Germinal center (tissue), 1 donor: ENCODE data around the gene SPDYE3.
"Not testable (repeated sequence)": the region's sequence is repeated elsewhere in the genome, so short reads cannot be mapped to it uniquely, and the experiment has no call there.

Experiments used
- DNase-seq: peaks from one replicate; pipeline ENCODE4 v3.0.0; 2012; ENCODE audit warnings: mixed read lengths, low spot score

SPDYE3 gene

GRCh38 chr7:100307402-100307801 lies at the start of gene SPDYE3:
TSS of gene SPDYE3 (plus strand) at chr7:100307702. CDS start at chr7:100307886, 184 bp downstream.
- not testable (repeated sequence) for DNase-seq

GRCh38 chr7:100259984-100260383 lies 47.5 kb upstream of the SPDYE3 start:
- not testable (repeated sequence) for DNase-seq

GRCh38 chr7:100262896-100263295 lies 44.6 kb upstream of the SPDYE3 start:
- not testable (repeated sequence) for DNase-seq

- DNase-seq: not testable (repeated sequence)
These were observed 43.3 kb upstream of the SPDYE3 start for GRCh38 chr7:100264223-100264622.

GRCh38 chr7:100264669-100265165 lies 42.8 kb upstream of the SPDYE3 start:
- DNase-seq: not testable (repeated sequence)

GRCh38 chr7:100265851-100266250 lies 41.7 kb upstream of the SPDYE3 start:
- DNase-seq: not testable (repeated sequence)

GRCh38 chr7:100266576-100267354 lies 40.7 kb upstream of the SPDYE3 start:
- no peak for DNase-seq

- no peak for DNase-seq
These were observed 39.9 kb upstream of the SPDYE3 start for GRCh38 chr7:100267648-100268047.

GRCh38 chr7:100268882-100269281 lies 38.6 kb upstream of the SPDYE3 start:
- DNase-seq: not testable (repeated sequence)

- DNase-seq: not testable (repeated sequence)
These were observed 38.0 kb upstream of the SPDYE3 start for GRCh38 chr7:100269306-100270045.

GRCh38 chr7:100270046-100270918 lies 37.2 kb upstream of the SPDYE3 start:
- not testable (repeated sequence) for DNase-seq

- DNase-seq: not testable (repeated sequence)
These were observed 36.4 kb upstream of the SPDYE3 start for GRCh38 chr7:100270941-100271593.

- DNase-seq: peak; percentile 88
These were observed 35.6 kb upstream of the SPDYE3 start for GRCh38 chr7:100271716-100272537.

- not testable (repeated sequence) for DNase-seq
These were observed 35.0 kb upstream of the SPDYE3 start for GRCh38 chr7:100272538-100272902.

- DNase-seq: no peak
These were observed 32.4 kb upstream of the SPDYE3 start for GRCh38 chr7:100275120-100275519.

GRCh38 chr7:100276126-100276525 lies 31.4 kb upstream of the SPDYE3 start:
- DNase-seq: not testable (repeated sequence)

GRCh38 chr7:100282069-100282608 lies 25.4 kb upstream of the SPDYE3 start:
- DNase-seq: not testable (repeated sequence)

- DNase-seq: not testable (repeated sequence)
These were observed 24.4 kb upstream of the SPDYE3 start for GRCh38 chr7:100283147-100283546.

- not testable (repeated sequence) for DNase-seq
These were observed 20.1 kb upstream of the SPDYE3 start for GRCh38 chr7:100287191-100287969.
